NT2/D1 (cell line): ENCODE measurements around the gene LIN7A.
A peak's percentile ranks its signal among the peaks of the same experiment; 100 is the strongest.

ENCODE experiments used
- DNase-seq: peaks from one replicate; pipeline ENCODE4 v3.0.0-alpha.2; 2011; ENCODE audit warnings: low read depth, low spot score
- H3K27me3 ChIP-seq: 2 replicates; pipeline ENCODE4 v1.6.0; 2011; ENCODE audit warnings: mild to moderate bottlenecking; ENCODE audit not compliant: insufficient read length, insufficient read depth
- H3K36me3 ChIP-seq: 2 replicates; pipeline ENCODE4 v1.6.1; 2011; ENCODE audit warnings: mild to moderate bottlenecking, low read length, mixed read lengths; ENCODE audit not compliant: insufficient read depth, insufficient read length
- H3K4me1 ChIP-seq: 2 replicates; pipeline ENCODE4 v1.5.1; 2011; ENCODE audit not compliant: insufficient read depth, insufficient read length
- H3K4me3 ChIP-seq: 2 replicates; pipeline ENCODE4 v1.5.1; 2011; ENCODE audit warnings: low read depth; ENCODE audit not compliant: insufficient read length
- H3K9ac ChIP-seq: 2 replicates; pipeline ENCODE4 v1.6.0; 2011; ENCODE audit warnings: low read depth; ENCODE audit not compliant: insufficient read length
- H3K9me3 ChIP-seq: 2 replicates; pipeline ENCODE4 v1.5.1; 2011; ENCODE audit warnings: mild to moderate bottlenecking, low read length; ENCODE audit not compliant: insufficient read depth
- SUZ12 ChIP-seq: IDR thresholded peaks from 2 replicates; pipeline ENCODE4 v1.6.1; 2011; ENCODE audit not compliant: insufficient read length, insufficient read depth; ENCODE audit errors: extremely low read depth
- YY1 ChIP-seq: IDR thresholded peaks from 2 replicates; pipeline ENCODE4 v1.6.1; 2011; ENCODE audit not compliant: insufficient read length, insufficient read depth
- ZNF274 ChIP-seq: IDR thresholded peaks from 2 replicates; pipeline ENCODE4 v1.6.1; 2011; ENCODE audit warnings: mild to moderate bottlenecking, low read depth, low read length

The LIN7A gene, protein sequence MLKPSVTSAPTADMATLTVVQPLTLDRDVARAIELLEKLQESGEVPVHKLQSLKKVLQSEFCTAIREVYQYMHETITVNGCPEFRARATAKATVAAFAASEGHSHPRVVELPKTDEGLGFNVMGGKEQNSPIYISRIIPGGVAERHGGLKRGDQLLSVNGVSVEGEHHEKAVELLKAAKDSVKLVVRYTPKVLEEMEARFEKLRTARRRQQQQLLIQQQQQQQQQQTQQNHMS

DNA sequence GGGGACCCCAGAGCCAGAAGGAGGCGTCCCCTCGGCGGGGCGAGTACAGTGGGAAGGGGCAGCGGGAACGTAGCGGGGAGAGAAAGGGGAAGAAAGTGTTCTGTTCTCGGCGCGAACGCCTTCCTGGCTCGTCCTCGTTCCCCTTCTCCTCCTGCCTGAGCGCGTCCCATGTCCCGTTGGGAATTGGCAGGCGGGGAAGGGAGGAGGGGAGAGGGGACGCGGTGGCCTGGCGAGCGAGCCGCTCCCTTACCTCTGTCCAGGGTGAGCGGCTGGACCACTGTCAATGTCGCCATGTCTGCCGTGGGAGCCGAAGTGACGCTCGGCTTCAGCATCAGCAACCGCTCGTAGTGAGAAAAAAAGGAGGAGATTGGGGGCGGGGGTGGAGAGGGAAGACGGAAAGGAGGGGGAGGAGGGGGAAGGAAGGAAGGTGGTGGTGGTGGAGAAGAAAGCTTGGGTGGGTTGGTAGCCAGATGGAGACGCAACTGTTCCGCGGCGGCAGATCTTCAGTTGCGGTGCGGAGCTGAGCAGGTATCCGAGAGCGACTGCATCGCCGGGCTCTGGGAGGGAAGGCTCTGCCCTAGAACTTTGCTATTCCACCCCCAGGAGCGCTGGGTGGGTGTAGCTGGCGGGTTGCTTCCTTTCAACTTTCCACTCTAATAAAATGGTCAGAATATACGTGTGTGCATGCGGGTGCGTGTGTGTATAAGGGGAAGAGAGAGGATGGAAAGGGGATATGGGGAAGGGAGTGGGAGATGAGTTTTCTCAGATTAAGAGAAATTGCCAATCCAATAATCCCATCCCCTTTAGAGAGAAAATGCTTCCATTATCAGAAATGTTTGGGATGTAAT, at the start of gene LIN7A:
TSS of gene LIN7A (minus strand) at position 544 of the 848 bp plus-strand sequence. CDS start at position 332, 212 bp downstream.
- peaks cover 32% of the 10 kb centered on the region for H3K27me3 ChIP-seq
- peak; percentile 23 for DNase-seq
- H3K4me1 ChIP-seq: no peaks in the 10 kb centered on the region
- peak; percentile 17 for TF ChIP-seq SUZ12
- no peak for TF ChIP-seq YY1
- no peak for TF ChIP-seq ZNF274
- H3K4me3 ChIP-seq: peak within 1 kb of the TSS; percentile 63
- H3K36me3 ChIP-seq: no peaks in the 10 kb centered on the region
- peak within 1 kb of the TSS; percentile 83 for H3K9ac ChIP-seq
- no peaks in the 10 kb centered on the region for H3K9me3 ChIP-seq

DNA sequence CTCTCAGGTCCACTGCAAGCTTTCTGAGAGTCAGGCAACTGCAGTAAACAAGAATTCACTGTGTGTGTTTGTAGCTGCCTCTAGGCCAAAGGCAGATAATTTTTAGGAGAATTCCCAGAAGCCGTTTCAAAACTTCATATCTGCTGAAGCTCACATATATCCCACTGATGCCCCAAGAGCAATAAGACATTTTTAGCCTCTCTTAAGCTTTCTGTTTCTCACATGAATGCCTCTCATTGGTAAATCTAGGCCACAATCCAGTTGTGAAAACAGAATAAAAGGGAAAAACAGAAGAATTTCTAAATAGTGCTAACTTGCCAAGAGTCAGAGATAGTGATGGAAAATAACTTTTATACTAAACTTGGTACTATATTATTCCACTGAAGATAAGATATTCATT, 48.5 kb upstream of the LIN7A start:
- H3K9ac ChIP-seq: no peak overlapping the region
- no peaks in the 10 kb centered on the region for H3K9me3 ChIP-seq
- H3K27me3 ChIP-seq: no peaks in the 10 kb centered on the region
- TF ChIP-seq ZNF274: no peak
- no peak for TF ChIP-seq SUZ12
- no peak for DNase-seq
- H3K36me3 ChIP-seq: no peaks in the 10 kb centered on the region
- no peaks in the 10 kb centered on the region for H3K4me1 ChIP-seq
- no peak overlapping the region for H3K4me3 ChIP-seq

DNA sequence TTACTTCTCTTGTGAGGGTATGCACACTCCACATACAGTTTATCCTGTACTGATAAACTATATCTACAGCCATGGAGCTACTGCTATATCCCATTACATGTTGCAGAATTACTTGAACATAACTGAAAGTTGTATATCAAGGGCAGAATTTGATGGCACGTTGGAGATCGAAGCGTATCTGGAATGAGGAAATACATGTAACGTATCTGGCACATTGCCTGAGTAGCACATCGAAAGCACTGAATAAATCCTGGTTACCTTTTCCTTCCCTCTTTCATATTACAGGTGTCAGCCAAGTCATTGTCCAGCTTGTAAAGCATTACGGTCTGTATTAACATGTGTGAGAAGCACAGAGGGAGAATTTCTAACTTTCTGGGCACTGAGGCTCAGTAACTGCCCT, 42.1 kb upstream of the LIN7A start:
- no peak for DNase-seq
- H3K4me1 ChIP-seq: no peaks in the 10 kb centered on the region
- no peaks in the 10 kb centered on the region for H3K9me3 ChIP-seq
- no peaks in the 10 kb centered on the region for H3K36me3 ChIP-seq
- no peak overlapping the region for H3K9ac ChIP-seq
- no peak overlapping the region for H3K4me3 ChIP-seq
- no peaks in the 10 kb centered on the region for H3K27me3 ChIP-seq
- TF ChIP-seq ZNF274: no peak
- TF ChIP-seq YY1: no peak
- no peak for TF ChIP-seq SUZ12

DNA sequence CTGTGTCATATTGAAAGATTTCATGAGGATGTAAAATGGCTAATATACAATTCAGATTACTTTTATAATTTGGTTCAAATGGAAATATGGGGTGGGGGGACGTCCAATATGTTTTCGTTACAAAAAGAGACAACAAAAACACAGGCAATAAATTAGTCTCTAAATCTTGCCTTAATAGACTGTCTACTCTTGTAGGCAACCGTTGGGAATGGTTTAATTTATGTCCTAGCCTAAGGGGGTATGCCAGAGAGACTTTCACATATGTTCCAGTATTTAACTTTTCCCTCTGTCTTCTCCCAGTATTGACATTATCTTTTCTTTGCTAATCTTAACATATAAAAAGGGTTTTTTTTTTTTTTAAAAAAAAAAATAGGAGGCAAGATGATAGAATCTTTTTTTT, 41.5 kb upstream of the LIN7A start:
- Histone ChIP-seq H3K36me3 (no peaks in the 10 kb centered on the region), H3K9ac (no peak overlapping the region), H3K27me3 (no peaks in the 10 kb centered on the region), H3K9me3 (no peaks in the 10 kb centered on the region), H3K4me1 (no peaks in the 10 kb centered on the region), H3K4me3 (no peak overlapping the region)
- DNase-seq: no peak
- TF ChIP-seq YY1 (no peak), ZNF274 (no peak), SUZ12 (no peak)

DNA sequence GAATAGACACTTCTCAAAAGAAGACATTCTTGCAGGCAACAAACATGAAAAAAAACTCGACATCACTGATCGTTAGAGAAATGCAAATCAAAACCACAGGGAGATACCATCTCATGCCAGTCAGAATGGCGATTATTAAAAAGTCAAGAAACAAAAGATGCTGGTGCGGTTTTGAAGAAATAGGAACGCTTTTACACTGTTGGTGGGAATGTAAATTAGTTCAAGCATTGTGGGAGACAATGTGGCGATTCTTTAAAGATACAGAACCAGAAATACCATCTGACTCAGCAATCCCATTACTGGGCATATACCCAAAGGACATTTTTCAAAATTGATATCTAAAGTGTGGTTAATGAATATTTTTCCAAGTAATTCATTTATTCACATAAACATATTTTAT, 39.6 kb upstream of the LIN7A start:
- DNase-seq: no peak
- TF ChIP-seq SUZ12 (no peak), YY1 (no peak), ZNF274 (no peak)
- no peaks in the 10 kb centered on the region for H3K36me3 ChIP-seq
- no peaks in the 10 kb centered on the region for H3K4me1 ChIP-seq
- H3K4me3 ChIP-seq: no peak overlapping the region
- H3K9ac ChIP-seq: no peak overlapping the region
- no peaks in the 10 kb centered on the region for H3K27me3 ChIP-seq
- no peaks in the 10 kb centered on the region for H3K9me3 ChIP-seq

DNA sequence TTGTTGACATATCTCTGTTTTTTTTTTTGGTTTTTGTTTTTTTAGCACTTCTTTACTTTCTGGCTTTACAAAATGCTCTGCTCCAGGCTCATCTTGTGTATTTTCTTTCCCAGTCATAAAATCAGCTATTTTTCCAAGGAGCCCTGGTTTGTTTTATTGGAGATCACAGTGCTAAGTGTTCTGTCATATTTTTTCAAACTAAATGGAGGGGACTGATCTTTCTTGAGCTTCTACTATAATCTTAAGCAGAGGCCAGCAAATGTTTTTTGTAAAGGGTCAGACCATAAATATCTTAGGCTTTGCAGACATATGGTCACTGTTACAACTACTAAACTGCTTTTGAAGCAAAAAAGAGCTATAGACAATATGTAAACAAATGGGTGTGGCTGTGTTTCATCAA, 30.6 kb upstream of the LIN7A start:
- no peaks in the 10 kb centered on the region for H3K9me3 ChIP-seq
- no peak overlapping the region for H3K4me3 ChIP-seq
- H3K4me1 ChIP-seq: no peaks in the 10 kb centered on the region
- no peaks in the 10 kb centered on the region for H3K36me3 ChIP-seq
- no peak for DNase-seq
- TF ChIP-seq ZNF274: no peak
- TF ChIP-seq YY1: no peak
- TF ChIP-seq SUZ12: no peak
- H3K27me3 ChIP-seq: no peaks in the 10 kb centered on the region
- H3K9ac ChIP-seq: no peak overlapping the region

DNA sequence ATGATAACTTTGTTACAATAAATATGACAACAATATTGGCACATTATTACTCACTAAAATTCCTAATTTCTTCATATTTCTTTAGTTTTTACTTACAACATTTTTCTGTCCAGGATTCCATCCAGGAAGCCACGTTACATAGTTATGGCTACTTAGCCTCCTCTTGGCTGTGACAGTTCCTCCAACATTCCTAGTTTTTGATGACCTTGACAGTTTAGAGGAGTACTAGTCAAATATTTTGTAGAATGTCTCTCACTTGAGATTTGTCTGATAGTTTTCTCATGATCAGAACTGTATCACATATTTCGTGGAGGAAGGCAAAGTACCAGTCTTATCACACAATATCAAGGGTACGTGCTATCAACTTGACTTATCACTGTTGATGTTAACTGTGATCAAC, 29.8 kb upstream of the LIN7A start:
- DNase-seq: no peak
- TF ChIP-seq ZNF274 (no peak), YY1 (no peak), SUZ12 (no peak)
- no peak overlapping the region for H3K4me3 ChIP-seq

More for the DNA sequence above, 29.8 kb upstream of the LIN7A start:
- no peak overlapping the region for H3K9ac ChIP-seq
- no peaks in the 10 kb centered on the region for H3K4me1 ChIP-seq
- no peaks in the 10 kb centered on the region for H3K9me3 ChIP-seq
- no peaks in the 10 kb centered on the region for H3K36me3 ChIP-seq
- H3K27me3 ChIP-seq: no peaks in the 10 kb centered on the region
